ENCODE data around the gene KLF12. TPM values are rescaled to one million over a fixed set of nuclear protein-coding genes. Genes with fewer than 3 reads are reported as not detected.

The KLF12 gene
- total and polyA plus RNA-seq, 2 experiments from 2014 or later = 5.1 to 13.9 TPM

- no peak overlapping the region for H3K27ac ChIP-seq
- no peaks in the 10 kb centered on the region for H3K4me1 ChIP-seq (ENCODE audit: insufficient read depth)
- H2AFZ ChIP-seq = no peak overlapping the region
- H3K27me3 ChIP-seq = no peaks in the 10 kb centered on the region
- 75% methylated on average over 2 of the region's 2 CpGs for WGBS (ENCODE audit: low lambda C conversion rate, missing lambda C conversion rate)
- no peak for TF ChIP-seq EZH2phosphoT487 (IDR thresholded peaks at IDR 0.05; ENCODE audit: low read depth, severe bottlenecking, unreplicated experiment)
- TF ChIP-seq CTCF (IDR thresholded peaks at IDR 0.05; ENCODE audit: poor library complexity) = no peak
- no peak overlapping the region for H3K4me2 ChIP-seq
- no peaks in the 10 kb centered on the region for H3K9me3 ChIP-seq (ENCODE audit: low read depth)
- H3K4me3 ChIP-seq = no peak overlapping the region
- no peaks in the 10 kb centered on the region for H3K79me2 ChIP-seq
- H3K9me2 ChIP-seq (replicated peaks; ENCODE audit: insufficient read depth) = no peaks in the 10 kb centered on the region
- DNase-seq (ENCODE audit: low spot score) = no peak
- no peaks in the 10 kb centered on the region for H3K36me3 ChIP-seq (replicated peaks; ENCODE audit: insufficient read depth, low read depth)
- H4K20me1 ChIP-seq (ENCODE audit: insufficient read depth, poor library complexity, severe bottlenecking) = no peaks in the 10 kb centered on the region
These were observed 19.1 kb upstream of the KLF12 start for GRCh38 chr13:74153316-74153715.

GRCh38 chr13:74151859-74152258, 17.7 kb upstream of the KLF12 start:
- no peaks in the 10 kb centered on the region for H3K4me1 ChIP-seq (ENCODE audit: insufficient read depth)
- no peak overlapping the region for H3K4me2 ChIP-seq
- WGBS (ENCODE audit: low lambda C conversion rate, missing lambda C conversion rate) = 59% methylated on average over 3 of the region's 3 CpGs
- no peaks in the 10 kb centered on the region for H4K20me1 ChIP-seq (ENCODE audit: insufficient read depth, poor library complexity, severe bottlenecking)
- no peaks in the 10 kb centered on the region for H3K27me3 ChIP-seq
- H3K9me2 ChIP-seq (replicated peaks; ENCODE audit: insufficient read depth) = no peaks in the 10 kb centered on the region
- no peak overlapping the region for H3K27ac ChIP-seq
- no peaks in the 10 kb centered on the region for H3K36me3 ChIP-seq (replicated peaks; ENCODE audit: insufficient read depth, low read depth)
- no peak for TF ChIP-seq EZH2phosphoT487 (IDR thresholded peaks at IDR 0.05; ENCODE audit: low read depth, severe bottlenecking, unreplicated experiment)
- H2AFZ ChIP-seq = no peak overlapping the region
- DNase-seq (ENCODE audit: low spot score) = no peak
- H3K79me2 ChIP-seq = no peaks in the 10 kb centered on the region
- no peaks in the 10 kb centered on the region for H3K9me3 ChIP-seq (ENCODE audit: low read depth)
- no peak overlapping the region for H3K4me3 ChIP-seq

- H3K9me3 ChIP-seq (ENCODE audit: low read depth) = no peaks in the 10 kb centered on the region
- TF ChIP-seq EZH2phosphoT487 (IDR thresholded peaks at IDR 0.05; ENCODE audit: low read depth, severe bottlenecking, unreplicated experiment) = no peak
- TF ChIP-seq CTCF (IDR thresholded peaks at IDR 0.05; ENCODE audit: poor library complexity) = no peak
These were observed 14.1 kb upstream of the KLF12 start for GRCh38 chr13:74148352-74148751.

GRCh38 chr13:74145249-74145975, 11.2 kb upstream of the KLF12 start:
- no peaks in the 10 kb centered on the region for H3K79me2 ChIP-seq
- no peaks in the 10 kb centered on the region for H3K9me2 ChIP-seq (replicated peaks; ENCODE audit: insufficient read depth)
- DNase-seq (ENCODE audit: low spot score) = peak; percentile 23
- 30% methylated on average over 2 of the region's 2 CpGs for WGBS (ENCODE audit: low lambda C conversion rate, missing lambda C conversion rate)
- H3K27me3 ChIP-seq = no peaks in the 10 kb centered on the region
- peak overlapping the region; percentile 23 for H3K4me2 ChIP-seq
- H3K9me3 ChIP-seq (ENCODE audit: low read depth) = no peaks in the 10 kb centered on the region
- peaks cover 6% of the 10 kb centered on the region for H3K4me1 ChIP-seq (ENCODE audit: insufficient read depth)
- no peaks in the 10 kb centered on the region for H4K20me1 ChIP-seq (ENCODE audit: insufficient read depth, poor library complexity, severe bottlenecking)
- no peaks in the 10 kb centered on the region for H3K36me3 ChIP-seq (replicated peaks; ENCODE audit: insufficient read depth, low read depth)
- H2AFZ ChIP-seq = no peak overlapping the region
- no peak overlapping the region for H3K27ac ChIP-seq
- no peak overlapping the region for H3K4me3 ChIP-seq
- TF ChIP-seq EZH2 (IDR thresholded peaks at IDR 0.05; ENCODE audit: borderline replicate concordance) (no peak), CTCF (IDR thresholded peaks at IDR 0.05; ENCODE audit: poor library complexity) (no peak), EZH2phosphoT487 (IDR thresholded peaks at IDR 0.05; ENCODE audit: low read depth, severe bottlenecking, unreplicated experiment) (no peak)

More at GRCh38 chr13:74148352-74148751, 14.1 kb upstream of the KLF12 start:
- Histone ChIP-seq H4K20me1 (ENCODE audit: insufficient read depth, poor library complexity, severe bottlenecking) (no peaks in the 10 kb centered on the region), H3K4me3 (no peak overlapping the region), H3K9me2 (replicated peaks; ENCODE audit: insufficient read depth) (no peaks in the 10 kb centered on the region), H3K36me3 (replicated peaks; ENCODE audit: insufficient read depth, low read depth) (no peaks in the 10 kb centered on the region), H3K4me1 (ENCODE audit: insufficient read depth) (peaks cover 6% of the 10 kb centered on the region), H3K27ac (no peak overlapping the region), H3K79me2 (no peaks in the 10 kb centered on the region), H2AFZ (no peak overlapping the region), H3K4me2 (no peak overlapping the region), H3K27me3 (no peaks in the 10 kb centered on the region)
- 73% methylated on average over 1 of the region's 1 CpG for WGBS (ENCODE audit: low lambda C conversion rate, missing lambda C conversion rate)
- no peak for DNase-seq (ENCODE audit: low spot score)
